Measurements from ENCODE around the gene AJAP1. TPM values are rescaled to one million over a fixed set of nuclear protein-coding genes. Genes with fewer than 3 reads are reported as not detected.

The AJAP1 gene
- total RNA-seq, 2 donors from 2014 or later, result 0.41 to 0.49 TPM

DNA sequence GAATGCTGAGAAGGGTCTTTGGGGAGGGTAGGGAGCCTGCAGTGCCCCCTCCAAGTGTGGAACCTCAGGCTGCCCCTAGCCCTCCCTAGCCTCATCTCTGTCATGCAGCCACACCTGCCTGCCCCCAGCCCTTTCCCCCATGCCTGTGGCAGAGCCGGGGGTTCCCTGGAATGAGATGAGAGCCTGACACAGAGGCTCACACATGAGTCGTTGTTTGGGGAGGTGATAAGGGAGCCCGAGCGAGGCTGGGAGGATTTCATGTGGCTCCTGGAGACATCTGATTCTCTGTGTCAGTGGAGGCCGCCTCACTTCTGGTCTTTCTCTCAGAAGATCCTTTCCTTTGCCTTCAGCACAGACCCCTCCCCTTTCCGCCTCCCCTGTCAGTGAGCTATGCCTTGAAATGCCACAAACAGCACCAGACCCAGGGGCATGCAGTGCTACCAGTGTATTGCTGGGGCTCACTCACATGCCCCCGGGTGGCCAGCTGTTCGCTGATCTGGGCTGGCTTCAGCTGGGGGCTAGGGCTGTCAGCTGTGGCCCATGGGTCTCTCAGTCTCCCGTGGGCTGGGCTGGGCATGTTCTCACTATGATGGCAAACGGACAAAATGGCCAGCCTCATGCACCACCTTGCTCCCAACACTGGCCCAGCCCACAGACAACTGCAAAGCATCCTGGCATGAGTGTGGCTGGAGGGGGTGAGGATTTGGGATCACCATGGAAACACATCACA is 102.6 kb downstream of the AJAP1 start:
- Histone ChIP-seq H3K4me1 (ENCODE audit: control insufficient read depth in 1 of 2, low read depth in 2 of 2) (no peaks in the 10 kb centered on the region), H3K36me3 (no peaks in the 10 kb centered on the region), H3K27ac (no peak overlapping the region), H3K9me3 (peaks cover 3% of the 10 kb centered on the region), H3K4me3 (no peak overlapping the region), H3K27me3 (replicated peaks; ENCODE audit: insufficient read depth) (no peaks in the 10 kb centered on the region)
- TF ChIP-seq, protein P1, sequence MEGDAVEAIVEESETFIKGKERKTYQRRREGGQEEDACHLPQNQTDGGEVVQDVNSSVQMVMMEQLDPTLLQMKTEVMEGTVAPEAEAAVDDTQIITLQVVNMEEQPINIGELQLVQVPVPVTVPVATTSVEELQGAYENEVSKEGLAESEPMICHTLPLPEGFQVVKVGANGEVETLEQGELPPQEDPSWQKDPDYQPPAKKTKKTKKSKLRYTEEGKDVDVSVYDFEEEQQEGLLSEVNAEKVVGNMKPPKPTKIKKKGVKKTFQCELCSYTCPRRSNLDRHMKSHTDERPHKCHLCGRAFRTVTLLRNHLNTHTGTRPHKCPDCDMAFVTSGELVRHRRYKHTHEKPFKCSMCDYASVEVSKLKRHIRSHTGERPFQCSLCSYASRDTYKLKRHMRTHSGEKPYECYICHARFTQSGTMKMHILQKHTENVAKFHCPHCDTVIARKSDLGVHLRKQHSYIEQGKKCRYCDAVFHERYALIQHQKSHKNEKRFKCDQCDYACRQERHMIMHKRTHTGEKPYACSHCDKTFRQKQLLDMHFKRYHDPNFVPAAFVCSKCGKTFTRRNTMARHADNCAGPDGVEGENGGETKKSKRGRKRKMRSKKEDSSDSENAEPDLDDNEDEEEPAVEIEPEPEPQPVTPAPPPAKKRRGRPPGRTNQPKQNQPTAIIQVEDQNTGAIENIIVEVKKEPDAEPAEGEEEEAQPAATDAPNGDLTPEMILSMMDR (IDR thresholded peaks at IDR 0.05), result no peak
- ATAC-seq (ENCODE audit: insufficient number of reproducible peaks, low FRiP score, low read depth), result no peak
- no peak for DNase-seq (ENCODE audit: low spot score)

DNA sequence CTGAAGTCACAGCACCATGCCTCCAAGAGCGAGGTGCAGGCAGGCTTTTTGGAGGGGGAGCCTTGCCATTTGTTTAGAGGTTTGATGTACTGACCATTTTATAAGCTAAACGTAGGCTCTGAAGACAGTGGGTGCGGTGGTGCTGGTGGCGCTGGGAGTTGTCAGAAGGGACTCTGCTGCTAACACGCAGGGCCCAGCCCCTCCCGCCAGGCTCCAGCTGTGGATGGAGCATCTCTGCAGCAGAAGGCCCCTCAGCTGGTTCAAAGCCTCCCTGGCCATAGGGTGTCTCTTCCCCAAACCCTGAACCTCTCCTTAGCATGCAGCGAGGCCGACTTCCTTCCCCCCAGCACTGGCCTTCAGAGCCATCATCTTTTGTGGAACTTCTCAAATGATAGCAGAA is 105.3 kb downstream of the AJAP1 start:
- Histone ChIP-seq H3K27ac (no peak overlapping the region), H3K9me3 (no peaks in the 10 kb centered on the region), H3K4me1 (ENCODE audit: control insufficient read depth in 1 of 2, low read depth in 2 of 2) (no peaks in the 10 kb centered on the region), H3K36me3 (no peaks in the 10 kb centered on the region), H3K4me3 (no peak overlapping the region), H3K27me3 (replicated peaks; ENCODE audit: insufficient read depth) (no peaks in the 10 kb centered on the region)
- TF ChIP-seq, protein P1 (IDR thresholded peaks at IDR 0.05), result no peak
- no peak for ATAC-seq (ENCODE audit: insufficient number of reproducible peaks, low FRiP score, low read depth)
- DNase-seq (ENCODE audit: low spot score), result no peak

DNA sequence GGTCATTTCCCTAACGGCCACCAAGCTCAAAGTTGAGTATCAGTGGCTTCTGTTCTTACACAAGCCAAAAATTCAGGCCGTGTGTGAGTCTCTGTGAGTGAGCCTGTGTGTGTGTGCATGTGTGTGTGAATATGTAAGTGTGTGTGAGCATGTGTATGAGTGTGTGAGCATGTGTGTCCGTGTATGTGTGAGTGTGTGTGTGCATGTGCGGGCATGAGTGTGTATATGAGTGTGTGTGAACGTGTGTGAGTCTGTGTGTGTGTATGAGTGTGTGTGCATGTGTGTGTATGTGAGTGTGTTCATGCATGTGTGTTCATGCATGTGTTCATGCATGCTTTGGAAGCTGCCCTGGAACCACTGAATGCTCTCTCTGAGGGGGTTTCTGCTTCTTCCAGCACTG is 105.7 kb downstream of the AJAP1 start:
- Histone ChIP-seq H3K27ac (no peak overlapping the region), H3K4me3 (no peak overlapping the region), H3K9me3 (no peaks in the 10 kb centered on the region), H3K27me3 (replicated peaks; ENCODE audit: insufficient read depth) (no peaks in the 10 kb centered on the region), H3K4me1 (ENCODE audit: control insufficient read depth in 1 of 2, low read depth in 2 of 2) (no peaks in the 10 kb centered on the region), H3K36me3 (no peaks in the 10 kb centered on the region)
- DNase-seq (ENCODE audit: low spot score), result no peak
- no peak for ATAC-seq (ENCODE audit: insufficient number of reproducible peaks, low FRiP score, low read depth)
- TF ChIP-seq, protein P1 (IDR thresholded peaks at IDR 0.05), result no peak

DNA sequence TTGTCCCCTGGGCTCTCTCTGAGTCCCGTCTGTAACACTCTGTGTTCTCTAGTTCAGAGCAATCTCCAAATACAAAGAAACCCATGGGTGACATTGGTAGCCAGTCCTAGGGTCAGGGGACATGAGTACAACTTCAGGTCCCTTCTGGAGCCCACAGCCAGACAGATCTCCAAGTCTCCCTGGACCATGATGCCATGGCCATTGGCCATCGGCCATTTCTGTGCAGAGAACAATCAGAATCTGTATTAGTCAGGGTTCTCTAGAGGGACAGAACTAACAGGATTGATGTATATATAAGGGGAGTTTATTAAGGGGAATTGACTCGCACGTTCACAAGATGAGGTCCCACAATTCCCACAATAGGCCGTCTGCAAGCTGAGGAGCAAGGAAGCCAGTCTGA is 106.9 kb downstream of the AJAP1 start:
- ATAC-seq (ENCODE audit: insufficient number of reproducible peaks, low FRiP score, low read depth), result no peak
- H3K4me1 ChIP-seq (ENCODE audit: control insufficient read depth in 1 of 2, low read depth in 2 of 2), result no peaks in the 10 kb centered on the region
- H3K27ac ChIP-seq, result no peak overlapping the region
- H3K4me3 ChIP-seq, result no peak overlapping the region
- TF ChIP-seq, protein P1 (IDR thresholded peaks at IDR 0.05), result no peak
- no peaks in the 10 kb centered on the region for H3K9me3 ChIP-seq
- DNase-seq (ENCODE audit: low spot score), result no peak
- no peaks in the 10 kb centered on the region for H3K27me3 ChIP-seq (replicated peaks; ENCODE audit: insufficient read depth)
- no peaks in the 10 kb centered on the region for H3K36me3 ChIP-seq

DNA sequence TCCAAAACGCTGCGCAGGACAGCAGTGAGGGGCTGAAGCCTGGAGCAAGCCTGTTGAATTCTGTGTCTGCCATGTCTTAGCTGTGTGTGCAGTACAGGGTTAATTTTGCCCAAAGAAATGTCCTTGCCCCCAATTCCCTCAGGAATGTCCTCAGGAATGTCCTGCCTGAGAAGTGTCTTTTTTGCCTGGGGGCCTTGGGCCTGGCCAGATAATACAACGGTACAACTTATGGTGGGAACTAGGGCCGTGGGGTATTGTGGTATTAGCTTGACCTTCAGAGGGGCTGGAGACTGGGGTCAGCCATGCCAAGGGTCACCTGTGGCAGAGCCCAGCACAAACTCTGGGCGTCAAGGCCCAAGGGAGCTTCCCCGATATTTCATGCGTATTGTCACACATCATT is 107.7 kb downstream of the AJAP1 start:
- no peaks in the 10 kb centered on the region for H3K4me1 ChIP-seq (ENCODE audit: control insufficient read depth in 1 of 2, low read depth in 2 of 2)
- H3K27ac ChIP-seq, result no peak overlapping the region
- no peaks in the 10 kb centered on the region for H3K27me3 ChIP-seq (replicated peaks; ENCODE audit: insufficient read depth)
- H3K4me3 ChIP-seq, result no peak overlapping the region
- H3K9me3 ChIP-seq, result no peaks in the 10 kb centered on the region
- TF ChIP-seq, protein P1 (IDR thresholded peaks at IDR 0.05), result no peak
- ATAC-seq (ENCODE audit: insufficient number of reproducible peaks, low FRiP score, low read depth), result no peak
- no peak for DNase-seq (ENCODE audit: low spot score)
- no peaks in the 10 kb centered on the region for H3K36me3 ChIP-seq
